Uterus (tissue), 4 donors: ENCODE results near the gene ACOT11. TPM values are rescaled to one million over a fixed set of nuclear protein-coding genes. Genes with fewer than 3 reads are reported as not detected.

Experiments used
- DNase-seq, 2 donors: peaks; one replicate each; pipeline ENCODE4 v3.0.0-alpha.2; 2019 to 2020
- H3K27ac ChIP-seq, 2 donors: fragments of 200-600 bp; sonication (generic); 1 replicate in 1 of 2; 2 replicates in 1 of 2; pipeline ENCODE4 v1.5.1; 2016 to 2018
- H3K27me3 ChIP-seq, 2 donors: fragments of 200-600 bp; sonication (generic); one replicate each; pipeline ENCODE4 v1.5.1; 2018 to 2019; ENCODE audit warnings: control low read depth in 1 of 2
- H3K36me3 ChIP-seq, 2 donors: fragments of 200-600 bp; sonication (generic); one replicate each; pipeline ENCODE4 v1.5.1; 2019; ENCODE audit warnings: control low read depth in 1 of 2
- H3K4me1 ChIP-seq, 2 donors: fragments of 200-600 bp; sonication (generic); one replicate each; pipeline ENCODE4 v1.5.1; 2018 to 2019; ENCODE audit warnings: control low read depth in 1 of 2
- H3K4me3 ChIP-seq, 2 donors: fragments of 200-600 bp; sonication (generic); 1 replicate in 1 of 2; 2 replicates in 1 of 2; pipeline ENCODE4 v1.5.1; 2018 to 2019; ENCODE audit warnings: mild to moderate bottlenecking in 1 of 2
- H3K9me3 ChIP-seq, 2 donors: fragments of 200-600 bp; sonication (generic); one replicate each; pipeline ENCODE4 v1.5.1; 2019; ENCODE audit warnings: control low read depth in 1 of 2
- CTCF ChIP-seq, 4 experiments: fragments of 200-600 bp in 2 of 4; fragments of 450-650 bp in 2 of 4; sonication (generic) in 2 of 4; IDR thresholded peaks; one replicate each; pipeline ENCODE4 v1.5.1; 2016 to 2019; ENCODE audit warnings: antibody characterized with exemption in 4 of 4, mild to moderate bottlenecking in 2 of 4, moderate library complexity in 1 of 4
- POLR2A ChIP-seq, 2 donors: fragments of 450-650 bp; IDR thresholded peaks; one replicate each; pipeline ENCODE4 v1.6.1; 2016; ENCODE audit warnings: antibody characterized with exemption in 2 of 2, mild to moderate bottlenecking in 1 of 2, moderate library complexity in 1 of 2
- intact Hi-C: fragments of 100-400 bp; cut with DNase I; formaldehyde crosslinking; loops from one replicate; pipeline ENCODE4 v1.15.1; 2023; ENCODE audit warnings: low total_unique reads
- total RNA-seq, 4 donors: library from RNA; depleted of rRNA in 3 of 4; stranded (reverse); fragments of >200 nt in 3 of 4; gene quantifications; one replicate each; pipeline versions ENCODE4 v1.1.0 to v1.2.4, GENCODE V29; 2014 to 2023
- donor health status: DM: yes; HTN: yes; CAD: no.

ACOT11 gene
- total RNA-seq, 4 donors from 2014 or later: 2.4 to 17.1 (median 10.1) TPM

- TF ChIP-seq POLR2A (IDR thresholded peaks at IDR 0.05) (no peak), CTCF (IDR thresholded peaks at IDR 0.05) (no peak)
- no peak overlapping the region for H3K27ac ChIP-seq
- intact Hi-C loops: no loop called here
- no peaks in the 10 kb centered on the region for H3K27me3 ChIP-seq
- DNase-seq: peak in 1 of 2 donors; percentile 12
- no peak overlapping the region for H3K4me3 ChIP-seq
- no peaks in the 10 kb centered on the region for H3K4me1 ChIP-seq
- H3K36me3 ChIP-seq: no peaks in the 10 kb centered on the region
- no peaks in the 10 kb centered on the region for H3K9me3 ChIP-seq
Observed at GRCh38 chr1:54608566-54609230, 60.7 kb downstream of the ACOT11 start.

DNA sequence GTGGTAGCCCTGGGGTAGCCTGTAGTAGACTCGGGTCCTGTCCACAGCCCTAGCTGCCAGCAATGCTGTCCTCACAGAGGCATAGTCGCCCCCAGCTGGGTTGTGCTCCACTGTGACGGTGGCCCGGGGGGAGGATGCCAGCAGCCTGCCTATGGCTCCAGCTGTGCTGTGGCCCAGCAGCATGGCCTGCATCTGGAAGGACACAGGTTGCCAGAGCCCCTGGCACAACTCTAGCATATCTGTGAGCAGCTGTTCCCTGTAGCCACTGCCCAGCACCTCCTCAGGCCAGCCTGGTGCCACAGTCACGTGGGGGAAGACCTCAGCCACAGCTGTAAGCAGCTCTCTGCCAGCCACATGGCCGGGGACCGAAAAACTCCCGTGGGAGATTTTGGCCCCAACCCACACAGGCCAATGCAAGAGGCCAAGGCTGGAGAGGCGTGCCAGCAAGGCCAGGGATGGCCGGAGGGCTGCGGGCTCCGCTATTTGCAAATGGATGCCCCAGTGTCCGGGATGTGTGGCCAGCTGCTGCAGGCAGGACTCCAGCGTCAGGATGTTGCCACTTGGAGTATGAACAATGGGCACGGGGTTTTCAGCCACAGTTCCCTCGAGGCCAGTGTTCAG, 61.4 kb downstream of the ACOT11 start:
- TF ChIP-seq POLR2A (IDR thresholded peaks at IDR 0.05) (no peak), CTCF (IDR thresholded peaks at IDR 0.05) (no peak)
- Histone ChIP-seq H3K4me1 (no peaks in the 10 kb centered on the region), H3K4me3 (no peak overlapping the region), H3K27ac (no peak overlapping the region), H3K27me3 (no peaks in the 10 kb centered on the region), H3K36me3 (no peaks in the 10 kb centered on the region), H3K9me3 (no peaks in the 10 kb centered on the region)
- DNase-seq: peak in 1 of 2 donors; percentile 12
- intact Hi-C loops: no loop called here

GRCh38 chr1:54610048-54610447, 62.0 kb downstream of the ACOT11 start:
- intact Hi-C loops: no loop called here
- DNase-seq: peak in 1 of 2 donors; percentile 5
- no peaks in the 10 kb centered on the region for H3K4me1 ChIP-seq
- no peak overlapping the region for H3K4me3 ChIP-seq
- H3K36me3 ChIP-seq: no peaks in the 10 kb centered on the region
- no peak overlapping the region for H3K27ac ChIP-seq
- no peaks in the 10 kb centered on the region for H3K27me3 ChIP-seq
- no peaks in the 10 kb centered on the region for H3K9me3 ChIP-seq
- TF ChIP-seq CTCF (IDR thresholded peaks at IDR 0.05): no peak
- TF ChIP-seq POLR2A (IDR thresholded peaks at IDR 0.05): no peak

DNA sequence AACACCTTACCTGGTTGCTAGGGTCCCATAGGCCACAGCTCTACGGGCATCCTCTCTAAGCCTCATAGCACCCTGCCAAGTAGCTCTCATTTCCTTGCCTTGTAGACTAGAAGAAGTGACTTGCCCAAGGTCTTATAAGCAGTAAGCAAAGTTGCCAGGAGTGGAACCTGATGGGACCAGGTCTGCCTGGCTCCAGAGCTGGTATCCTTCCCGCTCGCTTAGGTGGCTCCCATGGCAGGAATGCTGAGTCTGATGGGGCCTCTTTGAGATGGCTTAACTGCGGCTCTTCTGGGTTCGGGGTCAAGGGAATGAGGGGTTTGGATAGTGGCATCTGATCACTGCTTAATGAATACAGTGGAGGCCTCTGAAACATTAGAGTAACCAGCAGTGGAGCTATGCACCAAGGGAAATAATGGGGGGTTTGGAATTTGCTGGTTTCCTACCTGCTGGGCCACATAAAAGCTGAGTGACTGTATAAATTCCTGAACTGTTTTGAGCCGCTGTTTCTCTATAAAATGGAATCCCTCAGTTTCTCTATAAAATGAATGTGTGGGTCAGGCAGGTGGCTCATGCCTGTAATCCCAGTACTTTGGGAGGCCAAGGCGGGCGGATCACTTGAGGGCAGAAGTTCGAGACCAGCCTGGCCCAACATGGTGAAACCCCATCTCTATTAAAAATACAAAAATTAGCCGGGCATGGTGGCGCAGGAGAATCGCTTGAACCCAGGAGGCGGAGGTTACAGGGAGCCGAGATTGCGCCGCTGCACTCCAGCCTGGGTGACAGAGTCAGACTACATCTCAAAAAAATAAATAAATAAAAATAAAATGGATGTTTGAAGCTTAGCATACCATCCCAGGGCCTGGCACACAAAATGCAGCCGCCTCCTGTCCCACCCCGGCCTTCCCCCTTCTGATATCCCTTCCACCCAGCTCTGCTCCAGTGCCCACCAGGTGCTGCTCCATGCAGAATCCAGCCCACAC, 62.9 kb downstream of the ACOT11 start:
- Histone ChIP-seq H3K27ac (no peak overlapping the region), H3K4me3 (no peak overlapping the region), H3K27me3 (no peaks in the 10 kb centered on the region), H3K9me3 (no peaks in the 10 kb centered on the region), H3K36me3 (no peaks in the 10 kb centered on the region), H3K4me1 (no peaks in the 10 kb centered on the region)
- intact Hi-C loops: no loop called here
- peak in 1 of 2 donors; percentile 4 for DNase-seq
- TF ChIP-seq POLR2A (IDR thresholded peaks at IDR 0.05) (no peak), CTCF (IDR thresholded peaks at IDR 0.05) (no peak)
